Spinal cord (tissue), 10 donors: ENCODE results near the gene ROS1. TPM values are rescaled to one million over a fixed set of nuclear protein-coding genes. Genes with fewer than 3 reads are reported as not detected.
"Not testable (repeated sequence)": the region's sequence is repeated elsewhere in the genome, so short reads cannot be mapped to it uniquely, and the experiment has no call there.

Experiments
- DNase-seq, 6 donors: peaks; one replicate each; pipeline versions ENCODE4 v3.0.0 to v3.0.0-alpha.2; 2013 to 2015; ENCODE audit warnings: low spot score in 6 of 6, low read depth in 4 of 6
- H3K27ac ChIP-seq: one replicate; pipeline ENCODE4 v1.5.1; 2013; ENCODE audit warnings: low read depth, low read length, control low read depth
- H3K27me3 ChIP-seq: one replicate; pipeline ENCODE4 v1.6.1; 2013; ENCODE audit warnings: low read length; ENCODE audit not compliant: control insufficient read depth, insufficient read depth
- H3K36me3 ChIP-seq: one replicate; pipeline ENCODE4 v1.6.1; 2013; ENCODE audit warnings: low read length; ENCODE audit not compliant: control insufficient read depth, insufficient read depth
- H3K4me1 ChIP-seq: one replicate; pipeline ENCODE4 v1.6.1; 2013; ENCODE audit warnings: low read length; ENCODE audit not compliant: control insufficient read depth, insufficient read depth
- H3K4me3 ChIP-seq: one replicate; pipeline ENCODE4 v1.5.1; 2013; ENCODE audit warnings: low read depth, low read length, control low read depth
- H3K9me3 ChIP-seq: one replicate; pipeline ENCODE4 v1.6.1; 2013; ENCODE audit warnings: low read length; ENCODE audit not compliant: control insufficient read depth, insufficient read depth
- WGBS: methylation state at CpG from one replicate; pipeline ENCODE4 v1.1.5; 2013; ENCODE audit warnings: missing lambda C conversion rate; ENCODE audit not compliant: insufficient coverage; 5-methylcytosine and 5-hydroxymethylcytosine counted together
- polyA plus RNA-seq, 2 donors: library from polyadenylated mRNA; unstranded; fragments of 120-200 nt; gene quantifications; one replicate each; pipeline ENCODE4 v1.2.1, GENCODE V29; 2013; ENCODE audit not compliant: insufficient read length in 2 of 2
- total RNA-seq, 2 donors: library from RNA; depleted of rRNA in 1 of 2; stranded (reverse); fragments of 120-200 nt in 1 of 2; fragments of >200 nt in 1 of 2; gene quantifications; one replicate each; pipeline versions ENCODE4 v1.2.3 to v1.2.4, GENCODE V29; 2013 to 2014
- donor health status: healthy.

ROS1 gene
- total and polyA plus RNA-seq, 4 donors, result 0.03 TPM; not detected in 3

DNA sequence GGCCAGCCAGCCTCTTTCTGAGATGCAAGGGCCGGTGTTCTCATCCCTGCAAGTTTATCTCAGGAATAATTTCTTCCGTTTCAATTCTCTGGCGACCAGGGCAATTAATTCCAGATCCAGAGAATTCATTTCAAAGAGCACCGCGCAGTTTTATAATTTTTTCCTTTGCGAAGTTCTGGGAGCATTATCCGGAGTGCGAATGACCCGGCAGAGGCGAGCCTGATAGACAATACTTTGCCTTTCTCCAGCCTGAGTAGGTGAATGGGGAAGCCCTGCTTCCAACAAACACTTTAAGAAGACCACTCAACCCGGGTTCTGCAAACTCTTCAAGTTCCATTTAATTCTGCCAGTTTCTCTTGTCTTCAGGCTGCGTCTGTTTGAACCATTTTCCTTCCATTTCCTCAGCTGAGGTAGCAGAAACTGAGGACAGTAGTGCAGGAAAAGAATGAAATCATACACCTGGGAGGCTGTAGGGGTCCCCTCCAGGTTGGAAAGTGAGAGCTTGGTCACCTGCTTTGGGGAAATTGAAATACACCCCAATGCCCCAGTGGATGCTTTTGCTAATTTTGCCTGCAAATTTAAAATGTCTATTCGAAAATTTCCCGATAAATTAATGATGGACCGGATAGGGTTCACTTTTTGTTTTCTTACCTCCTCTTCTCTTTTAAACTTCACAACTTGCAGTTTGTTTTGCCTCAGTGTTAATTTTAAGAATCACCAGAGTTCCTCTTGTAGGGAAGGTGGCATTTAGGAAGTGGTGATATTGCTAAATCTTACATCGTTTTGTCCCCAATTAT is 159.3 kb downstream of the ROS1 start:
- Histone ChIP-seq H3K4me3 (peak overlapping the region; percentile 41), H3K9me3 (no peaks in the 10 kb centered on the region), H3K27me3 (peaks cover 96% of the 10 kb centered on the region), H3K27ac (no peak overlapping the region), H3K36me3 (no peaks in the 10 kb centered on the region), H3K4me1 (peaks cover 30% of the 10 kb centered on the region)
- DNase-seq, result peak in 1 of 6 donors; percentile 41
- WGBS, result 5% methylated on average over 9 of the region's 16 CpGs

DNA sequence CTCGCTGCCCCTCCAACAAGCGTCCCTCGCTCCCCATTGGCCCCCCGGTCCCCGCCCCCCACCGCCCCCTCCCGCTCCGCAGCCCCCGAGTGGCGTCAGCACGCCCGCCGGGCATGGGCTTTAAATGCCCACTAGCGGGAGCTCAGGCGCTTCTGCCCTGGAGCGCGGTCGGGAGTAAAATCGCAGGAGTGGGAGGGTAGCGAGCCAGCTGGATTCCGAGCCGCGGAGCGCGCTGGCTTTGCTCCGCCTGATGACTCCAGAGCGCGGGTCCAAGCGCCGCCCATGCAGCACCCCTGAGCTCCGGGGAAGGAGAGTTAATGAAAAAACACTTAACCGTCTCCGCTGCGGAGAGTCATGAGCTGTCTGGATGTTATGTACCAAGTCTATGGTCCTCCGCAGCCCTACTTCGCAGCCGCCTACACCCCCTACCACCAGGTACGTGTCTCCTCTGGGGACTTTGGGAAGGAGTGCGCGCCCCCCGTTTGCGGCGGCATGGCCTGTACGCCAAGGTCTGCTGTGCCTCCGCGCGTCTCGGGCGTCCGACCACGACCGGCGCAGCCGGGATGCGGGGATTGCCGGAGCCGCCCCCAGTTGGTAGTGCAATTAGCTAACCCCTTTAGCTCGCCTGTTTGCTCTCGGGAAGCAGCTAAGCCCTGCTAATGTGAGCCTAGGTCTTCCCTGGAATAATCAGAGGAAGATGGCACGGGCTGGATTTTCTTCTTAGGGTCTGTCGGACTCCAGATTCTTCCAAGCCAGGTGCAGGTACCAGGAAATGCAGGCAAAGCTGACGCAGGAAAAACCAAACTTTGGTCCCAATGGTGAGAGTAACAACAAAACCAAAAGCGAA is 160.1 kb downstream of the ROS1 start, which contains the start of gene VGLL2:
Gene VGLL2, plus strand, starts transcription at position 149 of the 847 bp plus-strand sequence. Its CDS starts 206 bp downstream, at position 355.
- DNase-seq, result peak in 2 of 6 donors; percentile 78 to 79
- peak within 1 kb of the TSS; percentile 41 for H3K4me3 ChIP-seq
- H3K36me3 ChIP-seq, result no peaks in the 10 kb centered on the region
- H3K4me1 ChIP-seq, result peaks cover 30% of the 10 kb centered on the region
- WGBS, result under 1% methylated on average over 53 of the region's 63 CpGs
- H3K27ac ChIP-seq, result no peak within 1 kb of the TSS
- H3K9me3 ChIP-seq, result no peaks in the 10 kb centered on the region
- H3K27me3 ChIP-seq, result peaks cover 94% of the 10 kb centered on the region

DNA sequence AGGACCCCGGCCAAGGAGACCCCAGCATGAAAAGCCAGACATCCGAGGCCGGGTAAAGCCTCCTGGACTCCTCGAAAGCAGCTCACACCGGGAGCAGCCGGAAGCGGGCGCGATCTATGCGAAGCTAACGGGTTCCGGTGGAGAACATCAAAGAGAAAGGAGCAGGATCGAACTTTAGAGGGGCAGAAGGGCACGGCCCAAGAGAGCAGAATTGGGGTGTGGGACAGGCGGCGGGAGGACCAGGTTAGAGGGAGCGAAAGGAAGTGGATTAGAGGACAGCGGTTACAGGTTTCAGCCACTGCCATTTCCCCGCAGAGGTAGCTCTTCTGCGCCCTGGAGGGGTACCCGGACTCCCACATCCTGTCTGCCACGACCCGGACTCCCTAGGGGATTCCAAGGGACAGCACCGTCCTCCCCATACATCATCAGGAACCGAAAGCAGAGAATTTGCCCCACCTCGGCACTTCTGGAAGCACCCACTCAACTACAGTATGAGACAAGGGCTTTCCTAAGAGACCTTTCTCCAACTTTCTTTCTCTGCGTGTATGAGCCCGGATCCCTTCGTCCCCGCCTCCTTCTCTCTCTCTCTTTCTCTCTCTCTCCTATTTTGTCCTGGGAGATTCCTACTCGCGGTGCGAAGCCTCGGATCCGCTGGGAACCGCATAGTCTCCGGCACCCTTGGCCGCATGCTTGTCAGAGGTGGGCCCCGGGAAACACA is 160.9 kb downstream of the ROS1 start:
- peak in 2 of 6 donors; percentile 42 to 57 for DNase-seq
- Histone ChIP-seq H3K27ac (no peak overlapping the region), H3K27me3 (peaks cover 94% of the 10 kb centered on the region), H3K36me3 (no peaks in the 10 kb centered on the region), H3K4me1 (peaks cover 24% of the 10 kb centered on the region), H3K9me3 (no peaks in the 10 kb centered on the region), H3K4me3 (peak overlapping the region; percentile 41)
- WGBS, result under 1% methylated on average over 35 of the region's 39 CpGs

- WGBS, result 3% methylated on average over 5 of the region's 8 CpGs
- Histone ChIP-seq H3K9me3 (no peaks in the 10 kb centered on the region), H3K4me3 (peak overlapping the region; percentile 41), H3K27ac (no peak overlapping the region), H3K4me1 (peaks cover 22% of the 10 kb centered on the region), H3K27me3 (peaks cover 94% of the 10 kb centered on the region), H3K36me3 (no peaks in the 10 kb centered on the region)
- DNase-seq, result peak in 2 of 6 donors; percentile 11 to 45
These were observed 161.4 kb downstream of the ROS1 start for GRCh38 chr6:117264369-117264691.

GRCh38 chr6:117263353-117263927 is 162.3 kb downstream of the ROS1 start:
- Histone ChIP-seq H3K36me3 (no peaks in the 10 kb centered on the region), H3K9me3 (no peaks in the 10 kb centered on the region), H3K4me1 (peaks cover 22% of the 10 kb centered on the region), H3K4me3 (no peak overlapping the region), H3K27ac (no peak overlapping the region), H3K27me3 (peaks cover 90% of the 10 kb centered on the region)
- WGBS, result 8% methylated on average over 23 of the region's 27 CpGs
- peak in 1 of 6 donors; percentile 3 for DNase-seq

DNA sequence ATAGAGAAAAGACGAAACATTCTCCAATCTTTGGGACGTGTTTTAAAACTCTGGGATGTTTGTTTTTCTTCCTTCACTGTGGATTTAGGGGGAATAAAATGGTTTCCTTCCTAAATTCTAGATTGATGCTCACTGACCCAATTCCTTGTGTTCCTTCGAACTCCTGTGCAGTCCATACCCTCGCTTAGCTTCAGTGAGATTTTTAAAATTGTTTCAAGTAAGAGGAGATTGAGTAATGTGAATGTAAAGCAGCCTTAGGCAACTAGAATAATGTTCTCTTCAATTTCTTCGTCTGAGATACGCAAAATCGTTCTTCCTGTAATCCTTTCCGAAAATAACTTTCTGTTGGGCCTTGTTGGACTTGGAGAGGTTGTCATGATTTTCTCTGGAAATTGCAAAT is 162.9 kb downstream of the ROS1 start:
- Histone ChIP-seq H3K9me3 (no peaks in the 10 kb centered on the region), H3K4me1 (peaks cover 22% of the 10 kb centered on the region), H3K27me3 (peaks cover 84% of the 10 kb centered on the region), H3K27ac (no peak overlapping the region), H3K4me3 (no peak overlapping the region), H3K36me3 (no peaks in the 10 kb centered on the region)
- no CpG with 5 or more reads among the region's 8 CpGs for WGBS
- peak in 2 of 6 donors; percentile 9 to 22 for DNase-seq

DNA sequence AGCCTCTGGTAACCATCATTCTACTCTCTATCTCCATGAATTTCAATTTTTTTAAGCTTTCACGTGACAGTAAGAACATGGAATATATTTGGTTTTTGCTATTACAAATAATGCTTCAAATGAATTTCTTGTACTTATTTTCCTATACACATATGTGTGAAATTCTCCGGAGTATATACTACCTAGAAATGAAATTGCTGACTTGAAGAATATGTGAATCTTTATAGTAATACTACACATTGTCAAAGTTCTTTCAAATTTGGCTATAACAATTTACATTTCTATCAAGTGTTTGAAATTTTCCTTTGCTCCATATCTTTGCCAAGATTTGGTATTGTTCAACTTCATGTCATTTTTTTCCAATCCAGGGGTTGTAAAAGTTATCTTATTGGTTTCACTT is 172.0 kb downstream of the ROS1 start:
- Histone ChIP-seq H3K27me3 (peaks cover 2% of the 10 kb centered on the region), H3K9me3 (no peaks in the 10 kb centered on the region), H3K36me3 (no peaks in the 10 kb centered on the region), H3K4me3 (no peak overlapping the region), H3K27ac (no peak overlapping the region), H3K4me1 (no peaks in the 10 kb centered on the region)
- no peak for DNase-seq
- WGBS, result no CpG with 5 or more reads among the region's 2 CpGs

- WGBS, result 95% methylated on average over 12 of the region's 20 CpGs
- not testable (repeated sequence) for DNase-seq
These were observed 180.8 kb downstream of the ROS1 start for GRCh38 chr6:117244979-117245378.

DNA sequence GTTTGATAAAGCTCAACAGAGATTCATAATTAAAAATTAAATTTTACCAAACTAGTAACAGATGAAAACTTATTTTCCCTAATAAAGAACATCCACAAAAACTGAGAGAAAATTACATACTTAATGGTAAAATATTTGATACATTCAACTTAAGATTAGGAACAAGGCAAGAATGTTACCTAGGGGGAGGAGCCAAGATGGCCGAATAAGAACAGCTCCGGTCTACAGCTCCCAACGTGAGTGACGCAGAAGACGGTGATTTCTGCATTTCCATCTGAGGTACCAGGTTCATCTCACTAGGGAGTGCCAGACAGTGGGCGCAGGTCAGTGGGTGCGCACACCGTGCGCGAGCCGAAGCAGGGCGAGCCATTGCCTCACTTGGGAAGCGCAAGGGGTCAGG is 181.2 kb downstream of the ROS1 start:
- not testable (repeated sequence) for H3K4me1 ChIP-seq, DNase-seq, H3K9me3 ChIP-seq, H3K27me3 ChIP-seq, H3K36me3 ChIP-seq, H3K27ac ChIP-seq, H3K4me3 ChIP-seq
- WGBS, result 87% methylated on average over 13 of the region's 13 CpGs

More at GRCh38 chr6:117244979-117245378, 180.8 kb downstream of the ROS1 start:
- H3K36me3 ChIP-seq, H3K27me3 ChIP-seq, H3K27ac ChIP-seq, H3K4me1 ChIP-seq, H3K9me3 ChIP-seq, H3K4me3 ChIP-seq: not testable (repeated sequence)
